Activated CD4-positive, alpha-beta memory T cell treated with anti-CD3 and anti-CD28 coated beads for 36 hours (primary cell): ENCODE results near the gene ZNF683. TPM values are rescaled to one million over a fixed set of nuclear protein-coding genes. Genes with fewer than 3 reads are reported as not detected.

Source experiments
- CTCF ChIA-PET: fragments of 350-600 bp; sonication (Branson Sonifier 250); formaldehyde crosslinking; loops from one replicate; lab custom pipeline; 2021; ENCODE audit warnings: antibody characterized with exemption, inconsistent platforms; lab: Charles Lee
- POLR2A ChIA-PET: fragments of 350-600 bp; sonication (Branson Sonifier 250); formaldehyde crosslinking; loops from one replicate; lab custom pipeline; 2021; ENCODE audit warnings: antibody characterized with exemption; lab: Charles Lee
- DNase-seq: peaks from one replicate; pipeline ENCODE4 v3.0.0-alpha.2; 2020
- H3K27ac Mint-ChIP-seq: one replicate; pipeline ENCODE4 v1.8.0; 2021; ENCODE audit warnings: mixed read lengths
- H3K27me3 Mint-ChIP-seq: one replicate; pipeline ENCODE4 v1.8.0; 2021; ENCODE audit warnings: mixed read lengths
- H3K36me3 Mint-ChIP-seq: one replicate; pipeline ENCODE4 v1.8.0; 2021; ENCODE audit warnings: mixed read lengths
- H3K4me1 Mint-ChIP-seq: one replicate; pipeline ENCODE4 v1.8.0; 2021; ENCODE audit warnings: low read depth, mixed read lengths
- H3K4me3 Mint-ChIP-seq: one replicate; pipeline ENCODE4 v1.8.0; 2021; ENCODE audit warnings: mild to moderate bottlenecking, mixed read lengths
- H3K9me3 Mint-ChIP-seq: one replicate; pipeline ENCODE4 v1.8.0; 2021; ENCODE audit warnings: mixed read lengths
- intact Hi-C: fragments of 100-400 bp; cut with micrococcal nuclease; formaldehyde crosslinking; loops from one replicate; pipeline ENCODE4 v1.15.1; 2023
- total RNA-seq, 2 experiments: library from RNA; stranded (reverse); gene quantifications; one replicate each; pipeline ENCODE4 v1.2.3, GENCODE V29; 2021

The ZNF683 gene
- total RNA-seq, 2 experiments from 2014 or later, result not detected

- DNase-seq, result no peak
- Mint-ChIP-seq H3K4me1 (peaks cover 29% of the 10 kb centered on the region), H3K36me3 (no peaks in the 10 kb centered on the region), H3K27me3 (peaks cover 6% of the 10 kb centered on the region), H3K9me3 (no peaks in the 10 kb centered on the region), H3K27ac (no peak overlapping the region), H3K4me3 (no peak overlapping the region)
- intact Hi-C loops, result no loop called here
- ChIA-PET POLR2A (no interaction called here), CTCF (no interaction called here)
These were observed 16.4 kb downstream of the ZNF683 start for GRCh38 chr1:26356106-26356505.

GRCh38 chr1:26354972-26355371, 17.6 kb downstream of the ZNF683 start:
- ChIA-PET POLR2A (no interaction called here), CTCF (interaction anchor here (1.4 kb wide), 1 partner anchor 9 kb away, joined by 4 read pairs; no protein-coding TSS in a partner anchor)
- H3K4me3 Mint-ChIP-seq, result no peak overlapping the region
- intact Hi-C loops, result no loop called here
- no peak overlapping the region for H3K27ac Mint-ChIP-seq
- no peaks in the 10 kb centered on the region for H3K9me3 Mint-ChIP-seq
- peaks cover 18% of the 10 kb centered on the region for H3K4me1 Mint-ChIP-seq
- H3K36me3 Mint-ChIP-seq, result no peaks in the 10 kb centered on the region
- H3K27me3 Mint-ChIP-seq, result no peaks in the 10 kb centered on the region
- no peak for DNase-seq

DNA sequence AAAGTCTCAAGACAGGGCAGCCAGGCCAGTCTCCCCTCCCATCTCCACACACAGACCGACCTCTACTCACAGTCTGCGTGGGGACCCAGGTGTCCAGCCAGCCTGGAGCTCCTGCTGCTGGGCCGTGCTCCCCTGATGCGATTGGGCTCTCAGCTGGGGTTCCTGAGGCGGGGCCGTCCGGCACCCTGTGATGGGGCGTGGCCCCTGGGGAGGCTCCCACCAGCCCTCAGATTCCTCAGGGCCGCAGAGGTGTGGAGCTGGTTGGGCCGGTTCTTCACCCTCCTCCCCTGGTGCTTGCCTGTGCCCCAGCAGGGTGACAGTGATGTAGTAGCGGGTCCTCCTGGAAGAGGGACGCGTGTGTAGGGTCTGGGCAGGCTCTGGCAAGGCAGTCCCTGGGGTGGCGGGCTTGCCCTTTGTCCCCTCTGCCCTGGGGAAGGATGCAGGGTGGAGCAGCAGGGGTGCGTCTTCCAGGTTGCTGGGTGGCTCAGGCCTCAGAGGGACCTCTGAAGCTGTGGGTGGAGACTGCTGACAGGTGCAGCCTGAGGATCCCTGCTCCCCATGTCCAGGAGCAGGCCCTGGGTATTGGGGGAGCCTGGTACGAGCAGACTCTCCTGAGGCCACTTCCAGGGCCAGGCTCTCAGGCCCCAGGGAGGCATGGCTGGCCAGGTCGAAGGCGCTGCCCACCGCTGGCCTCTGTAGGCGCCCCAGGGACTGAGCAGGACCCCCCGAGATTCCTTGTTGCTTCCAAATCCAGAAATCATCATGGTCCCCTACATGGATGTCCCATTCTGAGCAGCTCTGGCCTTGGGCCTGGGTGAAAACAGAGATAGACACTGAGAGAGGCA, 18.4 kb downstream of the ZNF683 start, which contains the start of gene CRYBG2:
Gene CRYBG2, minus strand, starts transcription at position 155 of the 845 bp plus-strand sequence. CDS start 7,473 bp downstream, outside the sequence.
- no peaks in the 10 kb centered on the region for H3K9me3 Mint-ChIP-seq
- no peak within 1 kb of the TSS for H3K4me3 Mint-ChIP-seq
- intact Hi-C loops, result no loop called here
- no peaks in the 10 kb centered on the region for H3K36me3 Mint-ChIP-seq
- CTCF ChIA-PET, result interaction anchor here (1.4 to 1.8 kb wide), 2 partner anchors 10 to 63 kb away, joined by 4 to 5 read pairs; no protein-coding TSS in a partner anchor
- POLR2A ChIA-PET, result no interaction called here
- peak within 1 kb of the TSS; percentile 38 for H3K27ac Mint-ChIP-seq
- DNase-seq, result no peak
- peaks cover 11% of the 10 kb centered on the region for H3K4me1 Mint-ChIP-seq
- H3K27me3 Mint-ChIP-seq, result no peaks in the 10 kb centered on the region

- intact Hi-C loops, result no loop called here
- no peaks in the 10 kb centered on the region for H3K9me3 Mint-ChIP-seq
- POLR2A ChIA-PET, result no interaction called here
- CTCF ChIA-PET, result interaction anchor here (1.8 kb wide), 1 partner anchor 64 kb away, joined by 5 read pairs; no protein-coding TSS in a partner anchor
- H3K27ac Mint-ChIP-seq, result peak overlapping the region; percentile 38
- peaks cover 2% of the 10 kb centered on the region for H3K4me1 Mint-ChIP-seq
- DNase-seq, result no peak
- no peak overlapping the region for H3K4me3 Mint-ChIP-seq
- no peaks in the 10 kb centered on the region for H3K36me3 Mint-ChIP-seq
- no peaks in the 10 kb centered on the region for H3K27me3 Mint-ChIP-seq
These were observed 19.2 kb downstream of the ZNF683 start for GRCh38 chr1:26353210-26353859.

DNA sequence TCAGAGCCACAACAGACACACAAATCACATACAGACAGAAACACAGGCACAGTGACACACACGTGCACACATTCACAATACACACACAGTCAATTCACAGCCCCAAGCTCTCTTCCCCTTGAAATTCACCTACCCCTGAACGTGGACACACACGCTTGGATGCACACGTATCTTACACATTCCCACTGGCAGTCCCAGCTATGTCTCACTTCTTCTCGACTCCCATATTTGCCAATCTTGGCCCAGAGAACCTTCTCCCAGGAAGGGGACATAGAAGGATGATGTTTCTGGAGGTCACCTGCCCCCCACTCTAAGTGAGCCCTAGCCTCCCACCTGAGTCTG, 20.2 kb downstream of the ZNF683 start:
- ChIA-PET CTCF (interaction anchor here (0.7 to 1.8 kb wide), 4 partner anchors 10 to 65 kb away, joined by 3 to 5 read pairs (median 4); no protein-coding TSS in a partner anchor), POLR2A (no interaction called here)
- no peak for DNase-seq
- no peak overlapping the region for H3K27ac Mint-ChIP-seq
- H3K4me3 Mint-ChIP-seq, result no peak overlapping the region
- no peaks in the 10 kb centered on the region for H3K9me3 Mint-ChIP-seq
- no peaks in the 10 kb centered on the region for H3K27me3 Mint-ChIP-seq
- intact Hi-C loops, result no loop called here
- H3K4me1 Mint-ChIP-seq, result peaks cover 2% of the 10 kb centered on the region
- no peaks in the 10 kb centered on the region for H3K36me3 Mint-ChIP-seq

DNA sequence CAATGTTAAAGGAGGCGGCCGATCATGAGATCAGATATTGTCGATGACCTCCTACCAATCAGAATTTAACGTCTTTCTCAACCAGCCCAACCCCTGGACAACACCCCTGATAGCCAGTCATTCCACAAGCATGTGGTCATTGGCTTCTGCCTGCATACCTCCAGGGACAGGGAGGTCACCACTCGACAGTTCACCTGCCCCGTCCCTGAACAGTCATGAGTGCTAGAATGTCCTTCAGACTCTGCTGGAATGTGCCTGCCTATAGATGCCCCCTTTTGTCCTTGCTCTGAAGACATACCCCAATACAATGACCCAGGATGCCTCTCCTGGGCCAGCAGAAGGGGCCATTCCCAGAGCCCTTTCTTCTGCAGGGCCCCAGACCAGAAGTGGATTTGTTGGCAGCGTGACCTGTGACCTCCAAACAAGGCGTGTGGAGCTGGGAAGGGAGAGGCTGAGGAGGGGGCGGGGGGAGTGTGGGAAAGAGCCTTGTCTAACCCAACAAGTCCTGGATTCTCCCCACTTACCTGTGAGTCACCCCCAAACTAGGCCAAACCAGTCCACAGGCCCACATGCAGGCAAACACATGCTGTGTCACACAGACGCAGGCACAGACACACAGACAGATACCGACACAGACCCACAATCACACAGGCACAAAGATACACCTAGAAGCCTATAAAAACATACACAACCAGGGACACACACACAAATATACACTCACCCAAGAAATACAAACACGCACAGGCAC, 20.8 kb downstream of the ZNF683 start:
- ChIA-PET POLR2A (no interaction called here), CTCF (interaction anchor here (0.7 to 2.4 kb wide), 4 partner anchors 10 to 48 kb away, joined by 3 to 9 read pairs (median 4); no protein-coding TSS in a partner anchor)
- Mint-ChIP-seq H3K4me3 (no peak overlapping the region), H3K9me3 (no peaks in the 10 kb centered on the region), H3K27me3 (no peaks in the 10 kb centered on the region), H3K27ac (no peak overlapping the region), H3K4me1 (peaks cover 2% of the 10 kb centered on the region), H3K36me3 (no peaks in the 10 kb centered on the region)
- intact Hi-C loops, result no loop called here
- DNase-seq, result no peak

- ChIA-PET CTCF (interaction anchor here (0.7 to 2.4 kb wide), 2 partner anchors 13 to 75 kb away, joined by 3 to 9 read pairs; no protein-coding TSS in a partner anchor), POLR2A (no interaction called here)
- Mint-ChIP-seq H3K27me3 (no peaks in the 10 kb centered on the region), H3K4me3 (peak overlapping the region; percentile 7), H3K4me1 (peaks cover 2% of the 10 kb centered on the region), H3K36me3 (no peaks in the 10 kb centered on the region), H3K27ac (no peak overlapping the region), H3K9me3 (no peaks in the 10 kb centered on the region)
- intact Hi-C loops, result no loop called here
- no peak for DNase-seq
These were observed 21.6 kb downstream of the ZNF683 start for GRCh38 chr1:26350701-26351589.

GRCh38 chr1:26350343-26350700, 22.2 kb downstream of the ZNF683 start:
- intact Hi-C loops, result no loop called here
- Mint-ChIP-seq H3K4me3 (no peak overlapping the region), H3K4me1 (no peaks in the 10 kb centered on the region), H3K9me3 (no peaks in the 10 kb centered on the region), H3K27me3 (no peaks in the 10 kb centered on the region), H3K36me3 (no peaks in the 10 kb centered on the region), H3K27ac (no peak overlapping the region)
- DNase-seq, result no peak
- ChIA-PET POLR2A (no interaction called here), CTCF (interaction anchor here (0.7 to 2.4 kb wide), 2 partner anchors 13 to 75 kb away, joined by 3 to 9 read pairs; no protein-coding TSS in a partner anchor)

- Mint-ChIP-seq H3K4me3 (no peak overlapping the region), H3K9me3 (no peaks in the 10 kb centered on the region), H3K27me3 (no peaks in the 10 kb centered on the region), H3K27ac (no peak overlapping the region), H3K4me1 (no peaks in the 10 kb centered on the region), H3K36me3 (no peaks in the 10 kb centered on the region)
- POLR2A ChIA-PET, result no interaction called here
- no peak for DNase-seq
- intact Hi-C loops, result no loop called here
- CTCF ChIA-PET, result interaction anchor here (0.6 to 2.4 kb wide), 2 partner anchors 14 to 47 kb away, joined by 4 to 9 read pairs; no protein-coding TSS in a partner anchor
These were observed 22.7 kb downstream of the ZNF683 start for GRCh38 chr1:26349877-26350244.

- H3K27ac Mint-ChIP-seq, result no peak overlapping the region
- no peaks in the 10 kb centered on the region for H3K27me3 Mint-ChIP-seq
- H3K36me3 Mint-ChIP-seq, result no peaks in the 10 kb centered on the region
- DNase-seq, result no peak
- no peak overlapping the region for H3K4me3 Mint-ChIP-seq
- intact Hi-C loops, result no loop called here
- ChIA-PET CTCF (interaction anchor here (0.6 to 2.4 kb wide), 3 partner anchors 14 to 68 kb away, joined by 4 to 9 read pairs (median 4); no protein-coding TSS in a partner anchor), POLR2A (no interaction called here)
- no peaks in the 10 kb centered on the region for H3K4me1 Mint-ChIP-seq
- no peaks in the 10 kb centered on the region for H3K9me3 Mint-ChIP-seq
These were observed 23.2 kb downstream of the ZNF683 start for GRCh38 chr1:26349188-26349876.
